ENCODE measurements around the gene KMT2E.

DNA sequence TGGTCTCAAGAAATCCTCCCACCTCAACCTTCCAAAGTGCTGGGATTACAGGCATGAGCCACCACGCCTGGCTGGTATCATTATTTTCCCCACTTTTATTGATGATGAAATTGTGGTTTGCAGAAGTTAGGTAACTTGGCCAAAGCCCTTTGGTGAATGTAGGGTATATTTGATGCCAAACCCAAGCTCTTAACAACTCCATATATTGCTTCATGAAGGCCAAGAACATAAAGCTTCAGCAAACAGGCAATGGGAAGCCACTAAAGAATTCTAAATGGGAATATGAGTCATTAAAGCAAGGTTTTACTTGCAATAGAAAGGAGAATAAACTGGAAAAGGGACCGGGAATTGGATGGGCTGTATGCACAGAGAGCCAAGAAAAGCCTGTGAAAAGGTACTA, 142.7 kb downstream of the KMT2E start:
- TF ChIP-seq, protein P1, sequence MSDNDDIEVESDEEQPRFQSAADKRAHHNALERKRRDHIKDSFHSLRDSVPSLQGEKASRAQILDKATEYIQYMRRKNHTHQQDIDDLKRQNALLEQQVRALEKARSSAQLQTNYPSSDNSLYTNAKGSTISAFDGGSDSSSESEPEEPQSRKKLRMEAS (IDR thresholded peaks at IDR 0.05; ENCODE audit: low read depth, low read length), result no peak
- TF ChIP-seq POLR2A (IDR thresholded peaks at IDR 0.05; ENCODE audit: extremely low read depth, insufficient read length), result no peak
- no peak for TF ChIP-seq CTCF (IDR thresholded peaks at IDR 0.05; ENCODE audit: low read depth, low read length)

All from NB4 (cell line).